HepG2 (cell line): ENCODE data around the gene SSBP1. TPM values are rescaled to one million over a fixed set of nuclear protein-coding genes. Genes with fewer than 3 reads are reported as not detected.

Source experiments
- ATAC-seq: fragments of 200-7000 bp; cut with Tn5 transposase; 3 replicates; pipeline ENCODE4 v1.9.1; 2020; ENCODE audit warnings: mild to moderate bottlenecking, moderate library complexity
- BruUV-seq: library from RNA; stranded (reverse); fragments of 400-500 nt; replicated peaks from 2 replicates; lab custom pipeline; 2021; lab: Mats Ljungman, UMichigan
- CTCF ChIA-PET: fragments of 300-600 bp; formaldehyde crosslinking; extraction: SDS; loops from one replicate; lab custom pipeline; 2021; ENCODE audit warnings: low total read pairs, inconsistent platforms, low intra/inter-chr PET ratio; lab: Yijun Ruan, JAX
- POLR2A ChIA-PET: fragments of 350-600 bp; sonication (Branson Sonifier 250); formaldehyde crosslinking; loops from one replicate; lab custom pipeline; 2020; ENCODE audit warnings: antibody characterized with exemption, inconsistent platforms; lab: Yijun Ruan, JAX
- DNase-seq: peaks from one replicate; pipeline ENCODE4 v3.0.0-alpha.2; 2015; ENCODE audit warnings: low spot score
- FAIRE-seq: peaks from 3 replicates; lab custom pipeline; 2011; peaks lifted over from hg19 to GRCh38; lab: Jason Lieb, UNC
- H2AFZ ChIP-seq: one replicate; pipeline ENCODE4 v1.6.1; 2011; ENCODE audit warnings: low read length, inconsistent platforms
- H3K27ac ChIP-seq: fragments of 300-600 bp; 3 replicates; pipeline ENCODE4 v1.8.0; 2011; ENCODE audit warnings: mixed run types, mild to moderate bottlenecking, mixed read lengths, low read length, inconsistent platforms; ENCODE audit not compliant: insufficient read depth; ENCODE audit errors: extremely low read length
- H3K27me3 ChIP-seq, 2 experiments: fragments of 200-600 bp in 1 of 2; 2 replicates in 1 of 2; 3 replicates in 1 of 2; pipeline versions ENCODE4 v1.6.0 to v1.8.0; 2011; ENCODE audit warnings: low read length in 2 of 2, mild to moderate bottlenecking in 2 of 2, moderate library complexity in 2 of 2, inconsistent platforms in 1 of 2; ENCODE audit not compliant: insufficient read depth in 2 of 2, control insufficient read depth in 1 of 2
- H3K36me3 ChIP-seq, 2 experiments: fragments of 200-600 bp in 1 of 2; replicated peaks in 1 of 2; 2 replicates in 1 of 2; 3 replicates in 1 of 2; pipeline versions ENCODE4 v1.5.1 to v1.8.0; 2011; ENCODE audit warnings: low read length in 2 of 2, inconsistent platforms in 1 of 2; ENCODE audit not compliant: insufficient read depth in 2 of 2, control insufficient read depth in 1 of 2
- H3K4me1 ChIP-seq: 2 replicates; pipeline ENCODE4 v1.5.1; 2012; ENCODE audit warnings: low read length, inconsistent platforms; ENCODE audit not compliant: insufficient read depth
- H3K4me2 ChIP-seq: 2 replicates; pipeline ENCODE4 v1.6.0; 2011; ENCODE audit warnings: low read depth, low read length, inconsistent platforms
- H3K4me3 ChIP-seq, 3 experiments: fragments of 200-600 bp in 1 of 3; sonication (generic), shearing (Covaris generic) in 1 of 3; replicated peaks in 1 of 3; 2 replicates each; pipeline ENCODE4 v1.5.1; 2011 to 2016; ENCODE audit warnings: low read length in 3 of 3, inconsistent platforms in 2 of 3, low read depth in 2 of 3, mild to moderate bottlenecking in 2 of 3, control low read depth in 1 of 3, mixed read lengths in 1 of 3; ENCODE audit not compliant: insufficient read depth in 1 of 3
- H3K79me2 ChIP-seq: one replicate; pipeline ENCODE4 v1.6.1; 2011; ENCODE audit warnings: low read length, inconsistent platforms; ENCODE audit not compliant: insufficient read depth
- H3K9ac ChIP-seq: 2 replicates; pipeline ENCODE4 v1.6.0; 2011; ENCODE audit warnings: mild to moderate bottlenecking, low read depth, low read length, inconsistent platforms; ENCODE audit not compliant: insufficient read depth
- H3K9me3 ChIP-seq: 2 replicates; pipeline ENCODE4 v1.5.1; 2012; ENCODE audit warnings: mild to moderate bottlenecking, low read length
- H4K20me1 ChIP-seq: 2 replicates; pipeline ENCODE4 v1.6.0; 2011; ENCODE audit warnings: inconsistent platforms, mild to moderate bottlenecking, low read length, moderate library complexity; ENCODE audit not compliant: insufficient read depth
- ATF2 ChIP-seq: sonication (generic); formaldehyde crosslinking; IDR thresholded peaks from 2 replicates; pipeline ENCODE4 v1.4.0; 2020; ENCODE audit warnings: missing genetic modification reagents
- CEBPB ChIP-seq: IDR thresholded peaks from 2 replicates; pipeline ENCODE4 v1.6.1; 2011; ENCODE audit warnings: low read depth, low read length, improper control_type of control experiment, borderline replicate concordance
- DMAP1 ChIP-seq: IDR thresholded peaks from 2 replicates; pipeline ENCODE4 v1.6.1; 2016
- MXD4 ChIP-seq: IDR thresholded peaks from 2 replicates; pipeline ENCODE4 v1.6.1; 2016; ENCODE audit warnings: mild to moderate bottlenecking, missing biosample characterization, missing genetic modification reagents
- ZBTB40 ChIP-seq, 2 experiments: fragments of 450-650 bp in 1 of 2; sonication (generic) in 1 of 2; formaldehyde crosslinking in 1 of 2; IDR thresholded peaks; 2 replicates each; pipeline versions ENCODE4 v1.6.1 to v1.8.0; 2016 to 2022; ENCODE audit warnings: antibody characterized with exemption in 1 of 2, mild to moderate bottlenecking in 1 of 2, missing genetic modification reagents in 1 of 2
- ZNF24 ChIP-seq: fragments of 450-650 bp; IDR thresholded peaks from 2 replicates; pipeline ENCODE4 v1.6.1; 2017; ENCODE audit warnings: antibody characterized with exemption, mild to moderate bottlenecking
- ZNF33A ChIP-seq: sonication (generic); formaldehyde crosslinking; IDR thresholded peaks from 2 replicates; pipeline ENCODE4 v1.5.1; 2020; ENCODE audit warnings: missing genetic modification reagents, mild to moderate bottlenecking, moderate library complexity, borderline replicate concordance
- WGBS: methylation state at CpG from one replicate; pipeline ENCODE4 v1.1.6; 2017; ENCODE audit warnings: low lambda C conversion rate; 5-methylcytosine and 5-hydroxymethylcytosine counted together
- in situ Hi-C: cut with HindIII; loops from 2 replicates; pipeline ENCODE4 v1.10.0; 2017; ENCODE audit warnings: low pct_unique_long_range_greater_than_20kb; ENCODE audit not compliant: extremely low pct_ligation_motif_present
- intact Hi-C: fragments of 100-400 bp; cut with micrococcal nuclease; formaldehyde crosslinking; loops from one replicate; pipeline ENCODE4 v1.10.0; 2022; ENCODE audit not compliant: unreplicated experiment
- polyA plus RNA-seq, 8 experiments: library from polyadenylated mRNA; depleted of rRNA in 3 of 8; stranded (reverse) in 7 of 8; unstranded in 1 of 8; fragments of >200 nt; fragmentation: Illumina TruSeq in 4 of 8; extraction: Trizol in 4 of 8; gene quantifications; 2 replicates each; pipeline versions ENCODE4 v1.2.1 to v1.2.3, GENCODE V29; 2011 to 2016; ENCODE audit warnings: low read depth in 4 of 8, missing spikeins in 1 of 8, mixed read lengths in 1 of 8; ENCODE audit not compliant: insufficient read depth in 1 of 8
- total RNA-seq, 5 experiments: library from RNA; depleted of rRNA; stranded (reverse); fragments of >200 nt; fragmentation: Illumina TruSeq; extraction: Trizol; gene quantifications; 2 replicates each; pipeline ENCODE4 v1.2.3, GENCODE V29; 2016; ENCODE audit warnings: low read depth in 1 of 5

Gene SSBP1
- total and polyA plus RNA-seq, 2 of the 13 experiments (the other 11 are each of a cell fraction or from before 2014, with no cell fraction given): 64.4 to 254 TPM

DNA sequence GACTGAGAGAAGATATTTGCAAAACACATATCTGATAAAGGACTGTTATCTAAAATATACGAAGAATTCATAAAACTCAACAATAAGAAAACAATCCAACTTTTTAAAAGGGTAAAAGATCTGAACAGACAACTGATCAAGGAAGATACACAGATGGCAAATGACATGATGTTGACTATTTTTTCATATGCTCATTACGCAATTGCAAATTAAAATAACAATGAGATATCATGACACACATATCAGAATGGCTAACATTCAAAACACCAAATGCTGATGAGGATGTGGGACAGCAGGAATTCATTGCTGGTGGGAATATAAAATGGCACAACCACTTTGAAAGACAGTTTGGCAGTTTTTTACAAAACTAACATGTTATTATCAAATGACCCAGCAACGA, 45.1 kb upstream of the SSBP1 start:
- no peaks in the 10 kb centered on the region for H3K36me3 ChIP-seq
- in situ Hi-C loops (no loop called here), intact Hi-C loops (no loop called here)
- H3K4me3 ChIP-seq: no peak overlapping the region
- TF ChIP-seq CEBPB: peak; percentile 51; the same call in 1 of the 2 replicates
- TF ChIP-seq ATF2 (CRISPR knock-in tag): no peak
- no peak for TF ChIP-seq ZNF33A (CRISPR knock-in tag)
- no peak for TF ChIP-seq DMAP1 (CRISPR knock-in tag)
- TF ChIP-seq ZBTB40 (IDR thresholded peaks at IDR 0.05): no peak
- no peak for TF ChIP-seq ZBTB40 (CRISPR knock-in tag; IDR thresholded peaks at IDR 0.05)
- TF ChIP-seq MXD4 (CRISPR knock-in tag): no peak
- no peak for TF ChIP-seq ZNF24
- TF ChIP-seq, all 625 proteins: peak for 1
- DNase-seq: no peak
- 93% methylated on average over 3 of the region's 3 CpGs for WGBS
- Histone ChIP-seq H3K79me2 (no peaks in the 10 kb centered on the region), H3K27me3 (no peaks in the 10 kb centered on the region), H3K27ac (no peak overlapping the region), H4K20me1 (0 out of 2 replicates have a peak, but pooled peaks cover 6% of the 10 kb centered on the region), H3K4me1 (peaks cover 56% of the 10 kb centered on the region), H3K4me2 (no peak overlapping the region), H2AFZ (no peak overlapping the region), H3K9ac (no peak overlapping the region), H3K9me3 (no peaks in the 10 kb centered on the region)
- no peak for FAIRE-seq
- CTCF ChIA-PET: no interaction called here
- BruUV-seq: no TSS peak
- ATAC-seq: no peak
- POLR2A ChIA-PET: no interaction called here
